ENCODE measurements around the gene FEZ2.

DNA sequence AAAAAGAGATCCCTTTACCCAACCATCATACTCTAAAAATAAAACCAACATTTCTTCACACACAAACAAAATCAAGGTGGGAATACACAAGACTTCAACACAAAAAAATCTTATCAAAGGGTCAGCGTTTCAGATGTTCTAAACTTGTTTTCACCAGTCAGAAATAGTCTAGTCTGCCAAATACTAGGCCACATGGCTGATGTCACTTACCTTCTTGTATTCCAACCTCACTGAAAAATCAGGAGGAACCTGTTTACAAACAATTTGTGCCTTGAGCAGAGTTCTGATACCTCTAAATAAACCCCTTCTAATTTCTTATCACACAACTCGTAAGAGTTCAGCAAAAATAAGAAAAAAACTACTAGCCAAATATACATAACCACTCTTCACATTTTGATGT lies 20.1 kb downstream of the FEZ2 start:
- TF ChIP-seq CTCF (IDR thresholded peaks at IDR 0.05) = no peak
- TF ChIP-seq AFF4 (CRISPR knock-in tag; IDR thresholded peaks at IDR 0.05; ENCODE audit: borderline replicate concordance) = no peak

Measured in WTC11 (cell line).